GM18519 (cell line): ENCODE results near the gene ABCB7.
"Not testable (repeated sequence)": the region's sequence is repeated elsewhere in the genome, so short reads cannot be mapped to it uniquely, and the experiment has no call there.

ENCODE experiments used
- ATAC-seq: cut with Tn5 transposase; IDR thresholded peaks from one replicate; pipeline ENCODE4 v1.9.1; 2021; ENCODE audit warnings: mild to moderate bottlenecking, moderate library complexity; ENCODE audit not compliant: unreplicated experiment, low FRiP score

Gene ABCB7

DNA sequence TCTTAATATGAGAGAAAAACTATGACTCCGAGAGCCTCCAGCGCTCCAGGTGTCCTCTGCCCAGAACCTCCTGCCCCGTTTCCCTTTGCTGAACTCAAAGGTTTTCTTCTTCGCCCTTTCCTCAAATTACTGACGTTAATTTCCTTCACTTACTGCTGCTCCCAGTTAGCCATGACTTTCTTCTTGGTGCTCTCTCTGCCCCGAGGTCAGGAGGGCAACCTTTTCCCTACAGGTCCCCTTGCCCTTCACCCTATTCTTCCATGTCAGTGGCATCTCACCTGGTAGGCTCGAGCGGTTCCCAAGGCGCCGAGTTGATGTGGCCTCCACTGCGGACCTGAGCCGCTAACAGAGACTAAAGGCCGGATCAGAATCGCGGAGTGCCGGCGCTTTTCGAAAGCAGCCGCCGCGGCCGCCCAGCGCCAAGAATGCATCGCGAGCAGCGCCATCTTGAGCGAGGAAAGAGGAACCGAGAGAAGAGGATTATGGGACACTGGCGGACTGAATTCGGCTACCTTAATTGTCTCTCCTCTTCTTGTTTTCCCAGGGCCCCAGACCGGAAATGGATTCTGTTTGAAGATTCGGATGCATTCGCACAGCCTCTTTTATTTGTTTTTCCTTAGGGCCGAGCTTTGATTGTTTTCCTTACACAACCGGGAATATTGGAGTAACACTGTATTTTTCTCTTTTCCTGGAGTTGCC, at the start of gene ABCB7:
TSS of gene ABCB7 (minus strand) at position 457 of the 699 bp plus-strand sequence. CDS start at position 446, 11 bp downstream.
- peak; percentile 74 for ATAC-seq

DNA sequence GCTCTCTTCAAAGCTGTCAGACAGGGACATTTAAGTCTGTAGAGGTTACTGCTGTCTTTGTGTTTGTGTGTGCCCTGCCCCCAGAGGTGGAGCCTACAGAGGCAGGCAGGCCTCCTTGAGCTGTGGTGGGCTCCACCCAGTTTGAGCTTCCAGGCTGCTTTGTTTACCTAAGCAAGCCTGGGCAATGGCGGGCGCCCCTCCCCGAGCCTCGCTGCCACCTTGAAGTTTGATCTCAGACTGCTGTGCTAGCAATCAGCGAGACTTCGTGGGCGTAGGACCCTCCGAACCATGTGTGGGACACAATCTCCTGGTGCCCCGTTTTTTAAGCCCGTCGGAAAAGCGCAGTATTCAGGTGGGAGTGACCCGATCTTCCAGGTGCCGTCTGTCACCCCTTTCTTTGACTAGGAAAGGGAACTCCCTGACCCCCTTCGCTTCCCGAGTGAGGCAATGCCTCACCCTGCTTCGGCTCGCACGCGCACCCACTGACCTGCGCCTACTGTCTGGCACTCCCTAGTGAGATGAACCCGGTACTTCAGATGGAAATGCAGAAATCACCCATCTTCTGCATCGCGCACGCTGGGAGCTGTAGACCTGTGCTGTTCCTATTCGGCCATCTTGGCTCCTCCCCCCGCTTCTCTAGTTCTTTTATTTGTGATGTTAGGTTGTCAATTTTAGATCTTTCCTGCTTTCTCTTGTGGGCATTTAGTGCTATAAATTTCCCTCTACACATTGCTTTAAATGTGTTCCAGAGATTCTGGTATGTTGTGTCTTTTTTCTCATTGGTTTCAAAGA, 32.5 kb upstream of the ABCB7 start:
- ATAC-seq: not testable (repeated sequence)

DNA sequence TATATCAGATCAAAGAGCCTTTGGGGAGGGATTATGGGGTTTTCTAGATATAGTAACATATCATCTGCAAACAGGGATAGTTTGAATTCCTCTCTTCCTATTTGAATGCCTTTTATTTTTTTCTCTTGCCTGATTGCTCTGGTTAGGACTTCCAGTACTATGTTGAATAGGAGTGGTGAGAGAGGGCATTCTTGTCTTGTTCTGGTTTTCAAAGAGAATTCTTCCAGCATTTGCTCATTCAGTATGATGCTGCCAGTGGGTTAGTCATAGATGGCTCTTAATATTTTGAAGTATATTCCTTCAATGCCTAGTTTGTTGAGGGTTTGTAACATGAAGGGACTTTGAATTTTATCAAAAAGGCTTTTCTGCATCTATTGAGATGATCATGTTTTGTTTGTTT, 25.6 kb upstream of the ABCB7 start:
- no peak for ATAC-seq

DNA sequence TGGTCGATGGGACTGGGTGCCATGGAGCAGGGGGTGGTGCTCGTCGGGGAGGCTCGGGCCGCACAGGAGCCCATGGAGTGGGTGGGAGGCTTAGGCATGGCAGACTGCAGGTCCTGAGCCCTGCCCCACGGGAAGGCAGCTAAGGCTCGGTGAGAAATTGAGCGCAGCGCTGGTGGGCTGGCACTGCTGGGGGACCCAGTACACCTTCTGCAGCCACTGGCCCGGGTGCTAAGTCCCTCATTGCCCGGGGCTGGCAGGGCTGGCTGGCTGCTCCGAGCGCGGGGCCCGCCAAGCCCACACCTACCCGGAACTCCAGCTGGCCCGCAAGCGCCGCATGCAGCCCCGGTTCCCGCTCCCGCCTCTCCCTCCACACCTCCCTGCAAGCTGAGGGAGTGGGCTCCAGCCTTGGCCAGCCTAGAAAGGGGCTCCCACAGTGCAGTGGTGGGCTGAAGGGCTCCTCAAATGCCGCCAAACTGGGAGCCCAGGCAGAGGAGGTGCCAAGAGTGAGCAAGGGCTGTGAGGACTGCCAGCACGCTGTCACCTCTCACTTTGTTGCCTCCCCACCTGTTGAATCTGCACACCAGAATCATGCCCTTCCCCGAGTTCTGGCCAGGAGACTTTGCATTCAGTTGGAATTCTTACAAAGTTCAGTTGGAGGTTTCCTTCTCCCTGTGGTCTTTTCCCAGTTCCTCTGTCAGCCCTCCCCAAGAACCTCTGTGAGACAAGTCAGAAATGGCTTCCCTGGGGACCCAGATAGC, 23.6 kb upstream of the ABCB7 start:
- not testable (repeated sequence) for ATAC-seq

DNA sequence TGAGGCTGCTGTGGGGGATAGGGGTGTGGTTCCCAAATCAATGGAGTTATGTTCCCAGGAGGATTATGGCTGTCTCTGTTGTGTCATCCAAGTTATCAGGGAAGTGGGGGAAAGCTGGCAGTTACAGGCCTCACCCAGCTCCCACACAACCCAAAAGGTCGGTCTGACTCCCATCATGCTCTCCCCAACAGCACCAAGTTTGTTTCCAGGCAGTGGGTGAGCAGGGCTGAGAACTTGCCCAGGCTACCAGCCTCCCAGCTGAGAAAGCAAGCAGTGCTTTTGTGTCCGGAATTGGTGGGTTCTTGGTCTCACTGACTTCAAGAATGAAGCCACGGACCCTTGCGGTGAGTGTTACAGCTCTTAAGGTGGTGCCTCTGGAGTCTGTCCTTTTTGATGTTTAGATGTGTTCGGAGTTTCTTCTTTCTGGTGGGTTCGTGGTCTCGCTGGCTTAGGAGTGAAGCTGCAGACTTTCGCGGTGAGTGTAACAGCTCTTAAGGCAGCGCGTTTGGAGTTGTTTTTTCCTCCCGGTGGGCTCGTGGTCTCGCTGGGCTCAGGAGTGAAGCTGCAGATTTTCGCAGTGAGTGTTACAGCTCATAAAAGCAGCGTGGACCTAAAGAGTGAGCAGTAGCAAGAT, 16.3 kb upstream of the ABCB7 start:
- not testable (repeated sequence) for ATAC-seq

DNA sequence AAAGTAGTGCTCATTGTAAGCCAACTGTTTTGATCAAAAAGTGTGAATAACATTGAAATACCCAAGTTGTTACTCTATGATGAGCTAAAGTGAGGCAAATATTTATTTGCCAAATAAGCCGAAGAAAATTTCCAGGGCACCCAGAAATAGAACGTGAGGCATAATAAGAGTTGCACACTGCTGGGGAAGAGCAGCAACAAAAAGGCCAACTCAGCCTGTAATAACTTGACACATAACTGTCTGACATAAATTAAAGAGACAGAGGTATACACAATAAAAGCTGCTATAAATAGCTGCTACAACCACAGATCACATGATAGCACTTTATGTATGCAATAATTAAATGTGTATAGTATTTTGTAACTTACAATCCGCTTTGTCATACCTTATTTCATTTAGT, 2.0 kb upstream of the ABCB7 start:
- ATAC-seq: no peak

DNA sequence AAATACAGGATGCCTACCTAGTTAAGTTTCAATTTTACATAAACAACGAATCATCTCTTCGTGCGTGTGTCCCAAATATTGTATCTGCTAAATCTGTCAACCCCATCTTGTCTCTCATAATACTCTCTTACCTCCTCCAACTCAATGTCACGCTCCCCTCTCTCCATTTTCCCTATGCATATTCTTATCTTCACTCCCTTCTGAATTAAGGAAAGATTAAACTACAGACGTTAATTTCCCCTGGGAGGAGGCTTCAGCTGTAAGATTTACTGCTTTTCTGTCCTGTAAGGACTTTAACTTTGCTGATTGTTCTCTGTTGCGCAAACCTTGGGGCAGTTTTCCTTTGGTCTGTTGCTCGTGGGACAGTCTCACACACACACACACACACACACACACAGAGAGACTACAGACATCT, 455 bp upstream of the ABCB7 start:
- no peak for ATAC-seq

DNA sequence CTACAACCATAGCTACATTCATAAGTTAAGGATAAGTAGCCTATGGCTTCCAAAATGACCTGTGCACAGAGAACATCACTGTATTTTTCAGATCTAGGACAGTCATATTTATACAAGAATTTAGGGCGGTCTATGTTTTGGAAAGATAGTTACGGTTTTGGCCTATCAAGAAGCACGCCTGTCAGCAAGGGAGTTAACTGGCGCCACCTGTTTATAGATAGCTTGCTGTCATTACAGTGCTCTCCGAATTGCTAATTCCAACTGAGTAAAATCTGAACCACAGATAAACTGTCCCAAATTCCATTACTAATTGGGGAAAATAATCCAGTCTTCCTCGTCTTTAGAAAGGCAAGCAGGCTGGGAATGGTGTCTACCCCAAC, 646 bp downstream of the ABCB7 start:
- peak; percentile 53 for ATAC-seq

DNA sequence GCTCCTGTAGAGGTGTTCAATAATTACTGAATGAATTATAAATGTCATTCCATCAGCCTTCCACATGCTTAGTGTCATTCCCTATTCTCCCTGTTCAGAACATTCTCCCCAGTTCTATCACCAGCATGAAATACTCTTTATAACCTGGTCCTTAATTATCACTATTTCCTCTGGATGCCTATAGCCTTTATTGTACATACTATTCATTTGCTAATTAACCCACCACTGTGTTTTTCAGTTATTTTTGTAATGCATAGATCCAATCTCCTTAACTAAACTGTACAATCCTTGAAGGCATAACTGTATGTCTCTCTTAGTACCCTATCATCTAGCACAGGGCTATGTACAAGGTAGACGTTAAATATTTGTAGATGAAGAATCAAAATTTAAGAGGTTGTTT, 1.2 kb downstream of the ABCB7 start:
- ATAC-seq: no peak

DNA sequence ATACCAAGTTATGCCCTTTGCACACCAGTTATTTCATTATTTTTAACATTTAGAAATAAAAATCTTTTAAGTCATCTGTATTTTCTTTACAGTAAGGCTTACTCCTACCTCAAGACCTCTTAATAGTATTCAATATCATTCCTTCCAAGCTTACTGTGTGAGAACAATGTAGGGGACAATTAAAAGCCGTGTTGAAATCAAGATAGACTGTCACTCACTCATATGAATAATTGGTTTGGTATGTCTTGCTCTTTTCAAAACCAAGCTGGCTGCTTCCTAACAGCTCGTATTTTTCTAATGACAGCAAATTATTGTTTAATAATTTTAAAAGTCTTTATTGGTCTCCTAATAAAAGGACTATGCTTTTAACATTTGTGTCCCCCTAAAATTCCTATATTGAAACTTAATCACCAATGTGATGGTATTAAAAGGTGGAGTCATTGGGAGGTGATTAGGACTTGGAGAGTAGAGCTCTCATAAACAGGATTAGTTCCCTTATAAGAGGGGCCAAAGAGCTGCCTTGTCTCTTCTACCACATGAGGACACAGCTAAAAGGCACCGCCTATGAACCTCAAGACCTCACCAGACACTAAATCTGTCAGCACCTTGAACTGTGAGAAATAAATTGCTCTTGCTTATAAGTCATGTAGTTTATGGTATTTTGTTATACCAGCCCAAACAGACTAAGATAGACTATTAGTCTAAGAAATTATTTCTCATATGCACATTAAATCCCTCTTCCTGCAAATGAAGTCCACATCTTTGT, 4.1 kb downstream of the ABCB7 start:
- ATAC-seq: no peak

DNA sequence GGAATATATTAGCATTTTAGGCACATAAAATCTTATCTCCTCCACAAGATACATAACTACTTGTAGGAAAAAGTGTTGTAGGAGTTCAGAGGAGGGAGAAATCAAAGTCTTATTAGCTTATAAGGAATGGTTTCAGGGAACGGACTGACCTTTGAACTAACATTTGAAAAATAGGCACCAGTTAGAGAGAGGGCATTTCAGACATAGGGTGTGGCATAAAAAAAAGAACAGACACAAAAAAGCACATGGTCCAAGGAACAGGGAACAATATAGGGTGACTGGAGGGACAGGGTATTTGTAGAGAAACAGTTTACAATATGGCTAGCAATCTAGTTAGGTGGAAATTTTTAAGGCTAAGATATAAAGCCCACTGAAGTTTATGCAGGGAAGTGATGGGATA, 6.4 kb downstream of the ABCB7 start:
- no peak for ATAC-seq

DNA sequence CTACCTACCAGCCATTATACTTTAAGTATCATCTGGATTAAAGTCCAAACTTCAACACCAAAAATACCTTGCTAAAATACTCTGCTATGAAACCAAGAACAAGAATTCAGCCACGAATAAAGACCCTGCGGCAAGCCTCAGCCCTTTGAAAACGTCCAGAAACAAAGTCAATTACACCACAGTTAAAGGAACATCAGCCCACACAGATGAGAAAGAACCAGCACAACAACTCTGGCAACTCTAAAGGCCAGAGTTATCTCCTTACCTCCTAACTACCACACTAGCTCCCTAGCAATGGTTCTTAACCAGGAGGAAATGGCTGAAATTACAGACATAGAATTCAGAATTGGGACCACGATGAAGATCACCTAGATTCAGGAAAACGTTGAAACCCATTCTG, 23.4 kb downstream of the ABCB7 start:
- no peak for ATAC-seq

DNA sequence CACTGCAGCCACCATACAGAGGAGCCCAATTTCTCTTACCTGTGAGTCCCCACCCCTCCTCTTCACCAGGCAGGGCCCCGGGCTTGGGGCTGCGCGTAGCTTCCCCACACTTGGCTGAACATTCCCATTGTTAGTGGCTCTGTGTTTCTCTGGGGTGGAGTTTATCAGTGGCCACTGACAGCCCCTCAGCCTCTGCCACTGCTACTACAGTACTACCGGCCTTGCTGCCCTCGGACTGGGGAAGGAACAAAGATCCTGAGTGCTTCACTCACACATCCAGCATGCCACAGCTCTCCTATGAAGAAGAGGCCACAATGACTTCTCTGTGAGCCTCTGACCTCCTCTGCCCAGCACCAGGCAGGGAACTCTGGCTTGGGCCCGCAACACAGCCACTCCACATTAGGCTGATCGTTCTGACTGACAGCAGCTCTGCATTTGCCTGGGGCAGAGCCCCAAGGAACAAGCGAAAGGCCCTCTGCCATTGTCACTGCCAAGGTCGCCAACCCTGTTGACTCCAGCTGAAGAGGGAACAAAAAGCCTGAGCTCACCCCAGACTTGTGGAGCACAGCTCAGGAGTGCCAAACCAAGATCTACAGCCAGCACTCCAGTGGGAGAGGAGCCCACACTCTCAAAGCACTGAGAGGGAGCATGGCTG, 24.0 kb downstream of the ABCB7 start:
- ATAC-seq: no peak

DNA sequence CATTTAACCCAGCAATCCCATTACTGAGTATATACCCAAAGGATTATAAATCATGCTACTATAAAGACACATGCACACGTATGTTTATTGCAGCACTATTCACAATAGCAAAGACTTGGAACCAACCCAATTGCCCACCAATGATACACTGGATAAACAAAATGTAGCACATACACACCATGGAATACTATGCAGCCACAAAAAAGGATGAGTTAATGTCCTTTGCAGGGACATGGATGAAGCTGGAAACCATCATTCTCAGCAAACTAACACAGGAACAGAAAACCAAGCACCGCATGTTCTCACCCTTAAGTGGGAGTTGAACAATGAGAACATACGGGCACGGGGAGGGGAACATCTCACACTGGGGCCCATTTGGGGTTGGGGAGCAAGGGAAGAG, 27.0 kb downstream of the ABCB7 start:
- not testable (repeated sequence) for ATAC-seq

DNA sequence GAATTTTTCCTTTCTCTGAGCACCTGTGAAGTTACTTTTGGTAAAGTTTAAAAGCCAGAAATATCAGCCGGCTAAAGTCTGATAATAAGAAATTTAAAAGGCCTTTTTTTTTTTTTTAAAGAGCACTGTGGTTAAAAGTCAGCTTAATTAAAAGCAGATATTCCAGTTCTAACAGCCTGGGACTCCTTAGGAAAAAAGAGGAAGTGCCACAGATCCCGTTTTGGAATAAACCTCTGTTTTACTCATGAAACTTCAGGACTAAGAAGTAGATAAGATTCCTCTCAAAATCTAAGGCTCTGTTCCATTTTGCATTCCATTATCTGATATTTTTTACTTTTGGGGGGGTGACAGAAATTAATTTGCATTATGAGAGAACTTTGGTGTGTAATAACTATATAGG, 37.8 kb downstream of the ABCB7 start:
- no peak for ATAC-seq

DNA sequence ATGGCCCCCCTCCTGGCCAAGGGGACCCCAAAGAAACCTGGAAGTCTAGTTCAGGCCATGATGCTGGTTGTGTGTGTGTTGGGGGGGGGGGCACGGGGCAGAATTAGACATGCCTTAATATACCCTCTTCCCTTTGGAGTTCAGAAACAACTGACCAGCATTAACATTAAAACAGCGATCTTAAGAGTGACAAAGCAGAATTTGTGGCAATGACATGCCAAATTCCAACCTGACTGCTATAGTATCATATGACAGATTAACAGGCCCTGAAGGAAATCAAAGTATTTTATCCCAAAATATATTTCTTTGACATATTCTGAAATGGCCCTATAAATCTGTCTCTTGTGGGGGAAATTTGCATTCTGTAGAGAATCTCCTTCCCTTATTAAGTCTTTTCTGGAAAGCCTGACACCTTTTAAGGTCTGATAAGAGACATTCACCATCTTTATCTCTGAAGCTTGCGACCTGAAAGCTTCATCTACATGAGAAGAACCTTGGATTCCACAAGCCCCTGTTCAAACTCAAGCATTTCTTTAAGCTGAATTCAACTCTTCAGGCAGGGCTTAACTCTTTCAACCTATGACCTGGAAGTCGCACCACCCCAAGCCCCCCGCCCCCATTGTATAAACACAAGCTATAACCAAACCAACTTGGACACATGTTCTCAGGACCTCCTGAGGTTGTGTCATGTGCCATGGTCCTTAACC, 40.2 kb downstream of the ABCB7 start:
- ATAC-seq: no peak

DNA sequence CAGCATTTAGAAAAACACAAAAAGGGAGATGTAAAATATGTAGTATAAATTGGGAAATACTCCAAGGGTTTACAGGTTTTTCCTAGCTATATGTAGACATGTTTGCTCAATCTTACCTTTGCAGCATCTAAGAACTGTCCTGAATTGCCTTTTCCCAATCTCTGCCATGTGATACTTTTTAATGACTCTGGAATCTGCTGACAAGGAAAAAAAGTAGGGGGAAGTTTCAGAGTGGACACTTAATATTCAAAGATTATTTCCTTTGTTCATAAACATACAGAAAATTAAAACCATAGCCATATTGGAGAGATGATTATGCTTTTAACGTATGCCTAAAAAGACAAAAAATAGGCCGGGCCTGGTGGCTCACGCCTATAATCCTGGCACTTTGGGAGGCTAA, 41.4 kb downstream of the ABCB7 start:
- ATAC-seq: no peak

DNA sequence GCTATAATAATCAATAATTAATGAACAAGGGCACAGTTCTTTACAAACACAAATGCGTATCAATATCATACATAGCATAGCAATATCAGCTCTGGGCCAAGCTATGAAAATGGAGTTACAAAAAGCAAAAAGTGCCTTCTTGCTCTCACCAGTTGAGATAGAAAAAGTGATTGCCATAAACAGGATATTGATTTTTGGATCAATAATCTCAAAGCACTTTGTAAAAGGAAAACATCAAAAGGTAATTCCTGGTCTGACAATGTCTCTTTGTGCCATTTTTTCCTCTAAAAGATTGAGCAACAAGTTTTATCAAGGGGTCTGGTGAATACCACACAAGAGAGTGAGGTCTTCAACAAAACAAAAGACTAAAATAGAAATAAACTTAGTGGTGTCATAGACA, 42.4 kb downstream of the ABCB7 start:
- no peak for ATAC-seq
